GM12878 (cell line): ENCODE results near the gene DDX54. TPM values are rescaled to one million over a fixed set of nuclear protein-coding genes. Genes with fewer than 3 reads are reported as not detected.

Experiments used
- ATF7 ChIP-seq: fragments of 450-650 bp; IDR thresholded peaks from 2 replicates; pipeline ENCODE4 v1.6.1; 2016; ENCODE audit warnings: low read depth, mild to moderate bottlenecking
- BCL3 ChIP-seq: IDR thresholded peaks from 2 replicates; pipeline ENCODE4 v1.6.1; 2011; ENCODE audit warnings: borderline replicate concordance, low read depth, mild to moderate bottlenecking, moderate library complexity, low read length; ENCODE audit not compliant: insufficient read depth, poor library complexity, severe bottlenecking
- CEBPB ChIP-seq, 2 experiments: fragments of 150-350 bp in 1 of 2; IDR thresholded peaks; 2 replicates each; pipeline ENCODE4 v1.6.1; 2012 to 2014; ENCODE audit warnings: low read depth in 2 of 2, low read length in 2 of 2, borderline replicate concordance in 1 of 2, inconsistent platforms in 1 of 2
- CHD2 ChIP-seq: IDR thresholded peaks from 2 replicates; pipeline ENCODE4 v1.6.1; 2011; ENCODE audit warnings: low read depth, low read length, improper control_type of control experiment, borderline replicate concordance
- CREB1 ChIP-seq: IDR thresholded peaks from 2 replicates; pipeline ENCODE4 v1.6.1; 2012; ENCODE audit warnings: low read depth, mild to moderate bottlenecking, inconsistent platforms
- HDGF ChIP-seq: fragments of 450-650 bp; IDR thresholded peaks from 2 replicates; pipeline ENCODE4 v1.6.1; 2016; ENCODE audit warnings: antibody characterized with exemption
- IKZF2 ChIP-seq, 2 experiments: fragments of 450-650 bp; IDR thresholded peaks; 2 replicates each; pipeline ENCODE4 v1.6.1; 2017; ENCODE audit warnings: mild to moderate bottlenecking in 2 of 2, moderate library complexity in 2 of 2
- MTA3 ChIP-seq: IDR thresholded peaks from 2 replicates; pipeline ENCODE4 v1.6.1; 2012; ENCODE audit warnings: low read length, inconsistent platforms, borderline replicate concordance
- NFYB ChIP-seq: IDR thresholded peaks from 2 replicates; pipeline ENCODE4 v1.6.1; 2011; ENCODE audit warnings: low read depth, mild to moderate bottlenecking, low read length, improper control_type of control experiment, moderate library complexity; ENCODE audit not compliant: insufficient read depth
- NR2F1 ChIP-seq: fragments of 450-650 bp; conservative IDR thresholded peaks from 2 replicates; pipeline ENCODE4 v1.6.1; 2017; ENCODE audit warnings: mild to moderate bottlenecking
- PAX8 ChIP-seq: fragments of 450-650 bp; IDR thresholded peaks from 2 replicates; pipeline ENCODE4 v1.6.1; 2017; ENCODE audit warnings: mild to moderate bottlenecking, moderate library complexity
- POLR2A ChIP-seq: IDR thresholded peaks from 2 replicates; pipeline ENCODE4 v1.6.1; 2011; ENCODE audit warnings: low read depth, mild to moderate bottlenecking, low read length
- RAD21 ChIP-seq: IDR thresholded peaks from 2 replicates; pipeline ENCODE4 v1.6.1; 2011; ENCODE audit warnings: mild to moderate bottlenecking, low read depth, low read length, moderate library complexity; ENCODE audit not compliant: insufficient read depth
- RAD51 ChIP-seq: fragments of 450-650 bp; IDR thresholded peaks from 2 replicates; pipeline ENCODE4 v1.6.1; 2016; ENCODE audit warnings: moderate library complexity, mild to moderate bottlenecking, inconsistent platforms
- RELB ChIP-seq: fragments of 450-650 bp; IDR thresholded peaks from 2 replicates; pipeline ENCODE4 v1.6.1; 2017; ENCODE audit warnings: low read depth, mild to moderate bottlenecking, moderate library complexity
- RUNX3 ChIP-seq: IDR thresholded peaks from 2 replicates; pipeline ENCODE4 v1.6.1; 2012; ENCODE audit warnings: low read length, inconsistent platforms
- SMC3 ChIP-seq: IDR thresholded peaks from 2 replicates; pipeline ENCODE4 v1.6.1; 2011; ENCODE audit warnings: low read length, improper control_type of control experiment, borderline replicate concordance
- TCF3 ChIP-seq: IDR thresholded peaks from 2 replicates; pipeline ENCODE4 v1.6.1; 2012; ENCODE audit warnings: low read depth, mild to moderate bottlenecking, low read length, borderline replicate concordance; ENCODE audit not compliant: insufficient read depth
- ZSCAN29 ChIP-seq: fragments of 450-650 bp; IDR thresholded peaks from 2 replicates; pipeline ENCODE4 v1.6.1; 2017; ENCODE audit warnings: mild to moderate bottlenecking, moderate library complexity
- polyA plus RNA-seq, 11 experiments: library from polyadenylated mRNA; depleted of rRNA in 4 of 11; unstranded in 6 of 11; stranded (reverse) in 5 of 11; fragments of >200 nt; fragmentation: Nextera tagmentation in 4 of 11; fragmentation: Illumina TruSeq in 1 of 11; extraction: Ambion mirVana in 4 of 11; extraction: Trizol in 1 of 11; gene quantifications; 1 replicate in 1 of 11; 2 replicates in 10 of 11; pipeline versions ENCODE4 v1.2.1 to v1.2.3, GENCODE V29; 2011 to 2016; ENCODE audit warnings: inconsistent platforms in 2 of 11, missing spikeins in 2 of 11, low read depth in 1 of 11
- total RNA-seq, 4 experiments: library from RNA; depleted of rRNA in 3 of 4; stranded (reverse); fragments of >200 nt in 3 of 4; fragmentation: Illumina TruSeq in 1 of 4; extraction: Trizol in 1 of 4; gene quantifications; 2 replicates each; pipeline versions ENCODE4 v1.2.1 to v1.2.3, GENCODE V29; 2013 to 2021
- TF ChIP-seq, protein P1 (sequence below): IDR thresholded peaks from 2 replicates; pipeline ENCODE4 v1.6.1; 2011; ENCODE audit warnings: low read depth, low read length, improper control_type of control experiment, borderline replicate concordance
- TF ChIP-seq, protein P2 (sequence below): fragments of 450-650 bp; formaldehyde crosslinking; IDR thresholded peaks from 2 replicates; pipeline ENCODE4 v1.4.0; 2022; ENCODE audit warnings: mild to moderate bottlenecking, moderate library complexity

DDX54 gene
- total and polyA plus RNA-seq, 10 of the 15 experiments (the other 5 are each of a cell fraction or from before 2014, with no cell fraction given): 1.9 to 115 (median 56.3) TPM

DNA sequence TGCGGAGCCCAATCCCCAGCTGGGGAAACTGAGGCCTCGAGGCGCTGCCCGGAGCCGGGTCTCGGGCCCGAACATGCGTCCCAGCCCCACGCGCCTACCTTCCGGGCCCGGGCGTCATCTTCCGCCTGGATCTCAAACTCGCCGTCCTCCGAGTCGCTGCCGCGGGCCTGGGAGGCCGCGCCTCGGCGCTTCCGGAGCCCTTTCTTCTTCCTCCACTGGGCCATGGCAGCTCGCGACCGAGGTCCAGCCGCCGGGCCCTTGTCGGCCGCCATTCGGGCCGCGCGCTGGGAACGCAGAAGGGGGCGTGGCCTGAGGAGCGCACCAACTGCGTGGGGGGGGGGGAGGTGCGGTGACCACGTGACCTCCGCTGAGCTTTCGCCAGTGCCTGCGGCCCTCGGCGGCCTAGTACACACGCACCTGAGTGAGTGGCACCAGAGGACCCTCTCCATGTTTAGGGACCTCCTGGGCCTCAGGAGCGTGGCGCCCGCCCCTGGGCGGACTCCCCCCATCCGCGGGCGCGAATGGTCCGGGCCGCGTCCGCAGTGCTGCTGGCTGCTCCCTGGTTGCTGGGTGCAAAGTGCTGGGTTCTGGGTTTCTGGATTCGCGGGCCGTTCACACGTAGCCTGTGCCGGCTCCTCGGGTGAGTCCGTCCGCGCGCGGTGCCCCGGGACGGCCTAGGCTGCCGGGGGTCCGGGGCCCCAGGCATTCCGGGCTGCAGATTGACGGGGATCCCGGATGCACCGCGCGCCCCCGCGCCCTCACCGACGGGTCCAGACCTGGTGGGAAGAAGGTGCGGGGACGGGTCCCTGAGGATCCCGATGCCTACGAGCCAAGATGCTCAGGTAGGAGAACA lies at the start of gene DDX54, which contains the start of gene RITA1 (continued):
- no peak for TF ChIP-seq BCL3
- TF ChIP-seq NR2F1: peak; percentile 55; the same call in 1 of the 2 replicates
- TF ChIP-seq CHD2: 0 out of 2 replicates have a peak, but pooled peaks have one; percentile 4
- TF ChIP-seq ZSCAN29: no peak
- no peak for TF ChIP-seq CEBPB (IDR thresholded peaks at IDR 0.05; ENCODE audit: borderline replicate concordance in 1 of 2, low read depth in 2 of 2, low read length in 2 of 2)
- TF ChIP-seq ATF7: peak; percentile 99
- no peak for TF ChIP-seq HDGF
- peak; percentile 98 for TF ChIP-seq RAD51
- TF ChIP-seq CREB1: peak; percentile 51; the same call in 1 of the 2 replicates
- no peak; the same call in 1 of the 2 replicates for TF ChIP-seq SMC3
- TF ChIP-seq, protein P1, sequence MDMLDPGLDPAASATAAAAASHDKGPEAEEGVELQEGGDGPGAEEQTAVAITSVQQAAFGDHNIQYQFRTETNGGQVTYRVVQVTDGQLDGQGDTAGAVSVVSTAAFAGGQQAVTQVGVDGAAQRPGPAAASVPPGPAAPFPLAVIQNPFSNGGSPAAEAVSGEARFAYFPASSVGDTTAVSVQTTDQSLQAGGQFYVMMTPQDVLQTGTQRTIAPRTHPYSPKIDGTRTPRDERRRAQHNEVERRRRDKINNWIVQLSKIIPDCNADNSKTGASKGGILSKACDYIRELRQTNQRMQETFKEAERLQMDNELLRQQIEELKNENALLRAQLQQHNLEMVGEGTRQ: peak; percentile 93
- TF ChIP-seq NFYB: no peak
- TF ChIP-seq RAD21: no peak
- no peak for TF ChIP-seq PAX8
- TF ChIP-seq POLR2A: peak; percentile 98
- TF ChIP-seq, protein P2, sequence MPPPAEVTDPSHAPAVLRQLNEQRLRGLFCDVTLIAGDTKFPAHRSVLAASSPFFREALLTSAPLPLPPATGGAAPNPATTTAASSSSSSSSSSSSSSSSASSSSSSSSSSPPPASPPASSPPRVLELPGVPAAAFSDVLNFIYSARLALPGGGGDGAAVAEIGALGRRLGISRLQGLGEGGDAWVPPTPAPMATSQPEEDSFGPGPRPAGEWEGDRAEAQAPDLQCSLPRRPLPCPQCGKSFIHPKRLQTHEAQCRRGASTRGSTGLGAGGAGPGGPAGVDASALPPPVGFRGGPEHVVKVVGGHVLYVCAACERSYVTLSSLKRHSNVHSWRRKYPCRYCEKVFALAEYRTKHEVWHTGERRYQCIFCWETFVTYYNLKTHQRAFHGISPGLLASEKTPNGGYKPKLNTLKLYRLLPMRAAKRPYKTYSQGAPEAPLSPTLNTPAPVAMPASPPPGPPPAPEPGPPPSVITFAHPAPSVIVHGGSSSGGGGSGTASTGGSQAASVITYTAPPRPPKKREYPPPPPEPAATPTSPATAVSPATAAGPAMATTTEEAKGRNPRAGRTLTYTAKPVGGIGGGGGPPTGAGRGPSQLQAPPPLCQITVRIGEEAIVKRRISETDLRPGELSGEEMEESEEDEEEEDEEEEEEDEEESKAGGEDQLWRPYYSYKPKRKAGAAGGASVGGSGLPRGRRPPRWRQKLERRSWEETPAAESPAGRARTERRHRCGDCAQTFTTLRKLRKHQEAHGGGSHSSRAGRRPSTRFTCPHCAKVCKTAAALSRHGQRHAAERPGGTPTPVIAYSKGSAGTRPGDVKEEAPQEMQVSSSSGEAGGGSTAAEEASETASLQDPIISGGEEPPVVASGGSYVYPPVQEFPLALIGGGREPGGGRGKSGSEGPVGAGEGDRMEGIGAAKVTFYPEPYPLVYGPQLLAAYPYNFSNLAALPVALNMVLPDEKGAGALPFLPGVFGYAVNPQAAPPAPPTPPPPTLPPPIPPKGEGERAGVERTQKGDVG (CRISPR knock-in tag): peak; percentile 29; the same call in 1 of the 2 replicates
- no peak for TF ChIP-seq MTA3
- peak; percentile 61 for TF ChIP-seq RUNX3
- TF ChIP-seq RELB: peak; percentile 91
- TF ChIP-seq IKZF2 (IDR thresholded peaks at IDR 0.05): peak in 1 of 2 experiments; percentile 18; a peak in 2 of 4 replicates
- TF ChIP-seq TCF3: 0 out of 2 replicates have a peak, but pooled peaks have one; percentile 15
